IMR-90 (cell line): ENCODE data around the gene GGPS1.

Source experiments
- BHLHE40 ChIP-seq: fragments of 150-350 bp; IDR thresholded peaks from 2 replicates; pipeline ENCODE4 v1.6.1; 2016; ENCODE audit warnings: mild to moderate bottlenecking, low read depth, low read length
- CHD1 ChIP-seq: IDR thresholded peaks from 2 replicates; pipeline ENCODE4 v1.6.1; 2012; ENCODE audit warnings: low read depth, low read length, improper control_type of control experiment
- FOS ChIP-seq: fragments of 150-350 bp; IDR thresholded peaks from 2 replicates; pipeline ENCODE4 v1.6.1; 2016; ENCODE audit warnings: low read depth, low read length
- MAFK ChIP-seq: IDR thresholded peaks from 2 replicates; pipeline ENCODE4 v1.6.1; 2012; ENCODE audit warnings: low read depth, low read length, improper control_type of control experiment
- MAZ ChIP-seq: IDR thresholded peaks from 2 replicates; pipeline ENCODE4 v1.6.1; 2012; ENCODE audit warnings: low read depth, mild to moderate bottlenecking, low read length, improper control_type of control experiment, moderate library complexity, borderline replicate concordance
- MXI1 ChIP-seq: IDR thresholded peaks from 2 replicates; pipeline ENCODE4 v1.6.1; 2012; ENCODE audit warnings: low read depth, mild to moderate bottlenecking, low read length, moderate library complexity, borderline replicate concordance
- NFE2L2 ChIP-seq: fragments of 150-350 bp; IDR thresholded peaks from 2 replicates; pipeline ENCODE4 v1.6.1; 2016; ENCODE audit warnings: low read depth, mild to moderate bottlenecking, low read length
- POLR2A ChIP-seq: IDR thresholded peaks from 2 replicates; pipeline ENCODE4 v1.6.1; 2012; ENCODE audit warnings: mild to moderate bottlenecking, low read depth, low read length
- RAD21 ChIP-seq: IDR thresholded peaks from 2 replicates; pipeline ENCODE4 v1.6.1; 2012; ENCODE audit warnings: low read length, improper control_type of control experiment
- RCOR1 ChIP-seq: IDR thresholded peaks from 2 replicates; pipeline ENCODE4 v1.6.1; 2012; ENCODE audit warnings: mild to moderate bottlenecking, low read length, improper control_type of control experiment; ENCODE audit not compliant: insufficient replicate concordance
- RFX5 ChIP-seq: IDR thresholded peaks from 2 replicates; pipeline ENCODE4 v1.8.0; 2012; ENCODE audit warnings: low read depth, mild to moderate bottlenecking, low read length, moderate library complexity
- TF ChIP-seq, protein P1 (sequence below): conservative IDR thresholded peaks from 2 replicates; pipeline ENCODE4 v1.5.1; 2012; ENCODE audit warnings: mild to moderate bottlenecking, low read depth, low read length, improper control_type of control experiment
- TF ChIP-seq, protein P2 (sequence below): fragments of 150-350 bp; IDR thresholded peaks from 2 replicates; pipeline ENCODE4 v1.6.1; 2017; ENCODE audit warnings: mild to moderate bottlenecking, antibody characterized with exemption, low read length, low read depth
- TF ChIP-seq, protein P3 (sequence below): fragments of 150-350 bp; IDR thresholded peaks from 2 replicates; pipeline ENCODE4 v1.6.1; 2016; ENCODE audit warnings: low read depth, mild to moderate bottlenecking, low read length, moderate library complexity, borderline replicate concordance

DNA sequence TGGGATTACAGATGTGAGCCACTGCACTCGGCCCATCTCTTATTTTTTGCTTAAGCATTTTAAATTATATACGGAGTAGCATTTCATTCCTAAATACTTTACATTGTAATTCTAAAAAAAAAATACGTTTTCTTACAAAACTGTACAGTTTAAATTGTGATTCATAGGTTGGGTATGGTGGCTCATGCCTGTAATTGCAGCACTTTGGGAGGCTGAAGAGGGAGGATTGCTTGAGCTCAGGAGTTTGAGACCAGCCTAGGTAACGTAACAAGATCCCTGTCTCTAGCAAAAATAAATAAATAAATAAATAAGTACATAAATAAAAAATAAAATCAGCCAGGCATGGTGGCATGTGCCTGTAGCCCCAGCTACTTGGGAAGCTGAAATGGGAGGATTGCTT, 63.5 kb downstream of the GGPS1 start:
- TF ChIP-seq RAD21, result no peak
- TF ChIP-seq, protein P1, sequence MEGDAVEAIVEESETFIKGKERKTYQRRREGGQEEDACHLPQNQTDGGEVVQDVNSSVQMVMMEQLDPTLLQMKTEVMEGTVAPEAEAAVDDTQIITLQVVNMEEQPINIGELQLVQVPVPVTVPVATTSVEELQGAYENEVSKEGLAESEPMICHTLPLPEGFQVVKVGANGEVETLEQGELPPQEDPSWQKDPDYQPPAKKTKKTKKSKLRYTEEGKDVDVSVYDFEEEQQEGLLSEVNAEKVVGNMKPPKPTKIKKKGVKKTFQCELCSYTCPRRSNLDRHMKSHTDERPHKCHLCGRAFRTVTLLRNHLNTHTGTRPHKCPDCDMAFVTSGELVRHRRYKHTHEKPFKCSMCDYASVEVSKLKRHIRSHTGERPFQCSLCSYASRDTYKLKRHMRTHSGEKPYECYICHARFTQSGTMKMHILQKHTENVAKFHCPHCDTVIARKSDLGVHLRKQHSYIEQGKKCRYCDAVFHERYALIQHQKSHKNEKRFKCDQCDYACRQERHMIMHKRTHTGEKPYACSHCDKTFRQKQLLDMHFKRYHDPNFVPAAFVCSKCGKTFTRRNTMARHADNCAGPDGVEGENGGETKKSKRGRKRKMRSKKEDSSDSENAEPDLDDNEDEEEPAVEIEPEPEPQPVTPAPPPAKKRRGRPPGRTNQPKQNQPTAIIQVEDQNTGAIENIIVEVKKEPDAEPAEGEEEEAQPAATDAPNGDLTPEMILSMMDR, result no peak
- no peak for TF ChIP-seq MAZ
- TF ChIP-seq, protein P2, sequence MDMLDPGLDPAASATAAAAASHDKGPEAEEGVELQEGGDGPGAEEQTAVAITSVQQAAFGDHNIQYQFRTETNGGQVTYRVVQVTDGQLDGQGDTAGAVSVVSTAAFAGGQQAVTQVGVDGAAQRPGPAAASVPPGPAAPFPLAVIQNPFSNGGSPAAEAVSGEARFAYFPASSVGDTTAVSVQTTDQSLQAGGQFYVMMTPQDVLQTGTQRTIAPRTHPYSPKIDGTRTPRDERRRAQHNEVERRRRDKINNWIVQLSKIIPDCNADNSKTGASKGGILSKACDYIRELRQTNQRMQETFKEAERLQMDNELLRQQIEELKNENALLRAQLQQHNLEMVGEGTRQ, result no peak
- no peak for TF ChIP-seq POLR2A
- TF ChIP-seq RFX5, result no peak
- no peak for TF ChIP-seq CHD1
- TF ChIP-seq, protein P3, sequence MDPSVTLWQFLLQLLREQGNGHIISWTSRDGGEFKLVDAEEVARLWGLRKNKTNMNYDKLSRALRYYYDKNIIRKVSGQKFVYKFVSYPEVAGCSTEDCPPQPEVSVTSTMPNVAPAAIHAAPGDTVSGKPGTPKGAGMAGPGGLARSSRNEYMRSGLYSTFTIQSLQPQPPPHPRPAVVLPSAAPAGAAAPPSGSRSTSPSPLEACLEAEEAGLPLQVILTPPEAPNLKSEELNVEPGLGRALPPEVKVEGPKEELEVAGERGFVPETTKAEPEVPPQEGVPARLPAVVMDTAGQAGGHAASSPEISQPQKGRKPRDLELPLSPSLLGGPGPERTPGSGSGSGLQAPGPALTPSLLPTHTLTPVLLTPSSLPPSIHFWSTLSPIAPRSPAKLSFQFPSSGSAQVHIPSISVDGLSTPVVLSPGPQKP, result no peak
- TF ChIP-seq FOS, result no peak
- TF ChIP-seq MAFK, result no peak
- no peak for TF ChIP-seq MXI1
- TF ChIP-seq RCOR1, result no peak
- TF ChIP-seq BHLHE40, result no peak
- TF ChIP-seq NFE2L2, result no peak
